Activated B cell treated with CpG ODN at 0.5 μM for 24 hours (primary cell): ENCODE measurements around the gene MYO5B. TPM values are rescaled to one million over a fixed set of nuclear protein-coding genes. Genes with fewer than 3 reads are reported as not detected.
A peak's percentile ranks its signal among the peaks of the same experiment; 100 is the strongest.
"Not testable (repeated sequence)": the region's sequence is repeated elsewhere in the genome, so short reads cannot be mapped to it uniquely, and the experiment has no call there.

Source experiments
- ATAC-seq: fragments of 200-7000 bp; cut with Tn5 transposase; one replicate; pipeline ENCODE4 v1.10.0; 2021; ENCODE audit warnings: low read depth, mild to moderate bottlenecking, moderate library complexity
- CTCF ChIA-PET: fragments of 350-600 bp; sonication (Branson Sonifier 250); formaldehyde crosslinking; loops from one replicate; lab custom pipeline; 2021; ENCODE audit warnings: antibody characterized with exemption; lab: Charles Lee
- POLR2A ChIA-PET: fragments of 350-600 bp; sonication (Branson Sonifier 250); formaldehyde crosslinking; loops from one replicate; lab custom pipeline; 2021; ENCODE audit warnings: antibody characterized with exemption; lab: Charles Lee
- DNase-seq: peaks from one replicate; pipeline ENCODE4 v3.0.0; 2022
- H3K27ac Mint-ChIP-seq: one replicate; pipeline ENCODE4 v1.8.0; 2020; ENCODE audit warnings: mixed read lengths
- H3K27me3 Mint-ChIP-seq: one replicate; pipeline ENCODE4 v1.8.0; 2021; ENCODE audit warnings: mixed read lengths
- H3K36me3 Mint-ChIP-seq: one replicate; pipeline ENCODE4 v1.8.0; 2021; ENCODE audit warnings: low read depth, mixed read lengths
- H3K4me1 Mint-ChIP-seq: one replicate; pipeline ENCODE4 v1.8.0; 2021; ENCODE audit warnings: mixed read lengths
- H3K4me3 Mint-ChIP-seq: one replicate; pipeline ENCODE4 v1.8.0; 2020; ENCODE audit warnings: mild to moderate bottlenecking, mixed read lengths
- H3K9me3 Mint-ChIP-seq: one replicate; pipeline ENCODE4 v1.8.0; 2020; ENCODE audit warnings: mixed read lengths
- CTCF ChIP-seq: fragments of 200-600 bp; IDR thresholded peaks from one replicate; pipeline ENCODE4 v1.8.0; 2022; ENCODE audit warnings: antibody characterized with exemption, mild to moderate bottlenecking
- intact Hi-C: fragments of 100-400 bp; cut with micrococcal nuclease; formaldehyde crosslinking; loops from one replicate; pipeline ENCODE4 v1.15.1; 2024
- total RNA-seq: library from RNA; stranded (reverse); gene quantifications from 2 replicates; pipeline ENCODE4 v1.2.3, GENCODE V29; 2022

The MYO5B gene
- 0.49 and 0.51 TPM in 2 replicates for total RNA-seq

- CTCF ChIA-PET, result interaction anchor here (0.8 to 2.6 kb wide), 5 partner anchors 8 to 1519 kb away, joined by 3 to 12 read pairs (median 3); no protein-coding TSS in a partner anchor
- peak within 1 kb of the TSS; percentile 33 for H3K4me3 Mint-ChIP-seq
- H3K4me1 Mint-ChIP-seq, result peaks cover 12% of the 10 kb centered on the region
- no peak within 1 kb of the TSS for H3K27ac Mint-ChIP-seq
- intact Hi-C loops, result loop anchor here (2.0 to 10.0 kb wide), 3 partner anchors 72 to 1520 kb away; partner anchors contain the start of gene CFAP53
- peak; percentile 87 for ATAC-seq
- DNase-seq, result peak; percentile 57
- no peaks in the 10 kb centered on the region for H3K9me3 Mint-ChIP-seq
- POLR2A ChIA-PET, result no interaction called here
- no peaks in the 10 kb centered on the region for H3K36me3 Mint-ChIP-seq
- H3K27me3 Mint-ChIP-seq, result peaks cover 53% of the 10 kb centered on the region
- no peak for TF ChIP-seq CTCF
Observed at GRCh38 chr18:50194631-50195532, at the start of gene MYO5B. MYO5B (minus strand) TSS chr18:50195147; CDS start chr18:50194793, 354 bp downstream.

- intact Hi-C loops, DNase-seq, ATAC-seq, H3K4me1 Mint-ChIP-seq, POLR2A ChIA-PET, CTCF ChIA-PET, H3K27me3 Mint-ChIP-seq, H3K27ac Mint-ChIP-seq, H3K36me3 Mint-ChIP-seq, H3K4me3 Mint-ChIP-seq: not testable (repeated sequence)
- peaks cover 13% of the 10 kb centered on the region for H3K9me3 Mint-ChIP-seq
Observed at GRCh38 chr18:50241768-50242167, 46.8 kb upstream of the MYO5B start.

GRCh38 chr18:50240080-50240563 lies 45.2 kb upstream of the MYO5B start:
- no peak for ATAC-seq
- no peak overlapping the region for H3K27ac Mint-ChIP-seq
- H3K36me3 Mint-ChIP-seq, result peaks cover 6% of the 10 kb centered on the region

GRCh38 chr18:50232419-50232818 lies 37.5 kb upstream of the MYO5B start:
- Mint-ChIP-seq H3K27me3 (peaks cover 16% of the 10 kb centered on the region), H3K36me3 (no peaks in the 10 kb centered on the region), H3K27ac (no peak overlapping the region), H3K4me1 (peaks cover 8% of the 10 kb centered on the region), H3K9me3 (no peaks in the 10 kb centered on the region), H3K4me3 (no peak overlapping the region)
- CTCF ChIA-PET, result interaction anchor here (0.9 kb wide), 1 partner anchor 14 kb away, joined by 5 read pairs; no protein-coding TSS in a partner anchor
- POLR2A ChIA-PET, result interaction anchor here (0.6 kb wide), 1 partner anchor 33 kb away, joined by 3 read pairs; no protein-coding TSS in a partner anchor
- intact Hi-C loops, result no loop called here
- no peak for TF ChIP-seq CTCF
- no peak for DNase-seq
- ATAC-seq, result no peak

More at GRCh38 chr18:50240080-50240563, 45.2 kb upstream of the MYO5B start:
- POLR2A ChIA-PET, result no interaction called here
- CTCF ChIA-PET, result no interaction called here
- Mint-ChIP-seq H3K9me3 (peaks cover 13% of the 10 kb centered on the region), H3K4me3 (no peak overlapping the region), H3K4me1 (peaks cover 5% of the 10 kb centered on the region), H3K27me3 (peaks cover 2% of the 10 kb centered on the region)
- intact Hi-C loops, result no loop called here
- no peak for DNase-seq
- no peak for TF ChIP-seq CTCF

- no peak for DNase-seq
- peaks cover 8% of the 10 kb centered on the region for H3K4me1 Mint-ChIP-seq
- no peak for ATAC-seq
- ChIA-PET POLR2A (no interaction called here), CTCF (no interaction called here)
- H3K27ac Mint-ChIP-seq, result no peak overlapping the region
- H3K4me3 Mint-ChIP-seq, result no peak overlapping the region
- no peaks in the 10 kb centered on the region for H3K9me3 Mint-ChIP-seq
- peaks cover 16% of the 10 kb centered on the region for H3K27me3 Mint-ChIP-seq
- no peaks in the 10 kb centered on the region for H3K36me3 Mint-ChIP-seq
- intact Hi-C loops, result no loop called here
- no peak for TF ChIP-seq CTCF
Observed at GRCh38 chr18:50231621-50232020, 36.7 kb upstream of the MYO5B start.

GRCh38 chr18:50220249-50220648 lies 25.3 kb upstream of the MYO5B start:
- peaks cover 28% of the 10 kb centered on the region for H3K27me3 Mint-ChIP-seq

More at GRCh38 chr18:50220249-50220648, 25.3 kb upstream of the MYO5B start:
- CTCF ChIA-PET, result interaction anchor here (0.9 to 7.9 kb wide), 2 partner anchors 48 to 135 kb away, joined by 5 to 149 read pairs; no protein-coding TSS in a partner anchor
- POLR2A ChIA-PET, H3K4me1 Mint-ChIP-seq, intact Hi-C loops, DNase-seq, H3K4me3 Mint-ChIP-seq, ATAC-seq, H3K36me3 Mint-ChIP-seq, H3K27ac Mint-ChIP-seq: not testable (repeated sequence)
- H3K9me3 Mint-ChIP-seq, result peaks cover 10% of the 10 kb centered on the region
